Central memory CD4-positive, alpha-beta T cell (primary cell): ENCODE results near the gene YTHDC2.
A peak's percentile ranks its signal among the peaks of the same experiment; 100 is the strongest.

Experiments used
- DNase-seq: peaks from one replicate; pipeline ENCODE4 v3.0.0; 2022
- total RNA-seq, 3 experiments: gene quantifications; one replicate each; lab custom pipeline; 2026; lab: John Stamatoyannopoulos, UW

Gene YTHDC2
- 64.6 to 168 (median 82.2) reads per million in 3 experiments for total RNA-seq

GRCh38 chr5:113513384-113514288, at the start of gene YTHDC2:
Gene YTHDC2, plus strand, starts transcription at chr5:113513694. Its CDS starts 202 bp downstream, at chr5:113513896.
- DNase-seq, result peak; percentile 84

GRCh38 chr5:113474100-113474728, 39.3 kb upstream of the YTHDC2 start:
- no peak for DNase-seq

DNA sequence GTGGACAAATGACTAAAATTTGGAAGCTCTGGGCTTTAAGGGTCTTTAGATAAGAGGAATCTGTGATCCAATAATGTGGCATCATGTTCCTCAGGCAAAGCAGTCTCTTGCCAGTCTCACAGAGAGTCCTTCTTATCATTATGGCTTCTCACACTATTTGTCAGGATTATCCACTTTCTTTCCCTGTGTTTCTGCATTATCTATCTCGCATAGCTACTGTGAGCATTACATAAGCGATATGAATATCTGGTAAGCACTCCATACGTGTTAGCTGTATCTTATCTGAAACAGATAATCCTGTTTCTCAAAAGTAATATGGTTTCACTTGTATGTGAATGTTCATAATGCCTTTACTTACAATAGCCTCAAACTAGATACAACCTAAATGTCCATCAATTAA, 34.8 kb upstream of the YTHDC2 start:
- no peak for DNase-seq

DNA sequence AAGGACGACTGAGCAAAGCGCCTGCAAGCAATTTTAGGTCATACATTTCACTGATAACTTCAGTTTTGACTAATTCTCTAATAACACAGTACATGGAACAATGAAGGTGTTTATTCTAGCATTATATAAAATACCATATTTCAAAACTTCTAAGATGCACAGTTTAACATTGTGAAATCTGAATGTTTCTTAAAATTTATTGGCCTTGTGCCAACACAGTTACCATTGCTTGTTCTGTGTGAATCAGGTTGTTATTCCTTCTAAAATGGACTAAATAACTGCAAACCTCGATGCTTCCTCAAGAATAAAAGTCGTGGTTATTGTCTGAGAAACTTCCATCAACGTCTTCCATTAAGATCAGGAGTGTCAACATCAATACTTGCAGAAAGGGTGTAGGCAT, 33.3 kb upstream of the YTHDC2 start:
- DNase-seq, result no peak

- DNase-seq, result no peak
Observed at GRCh38 chr5:113487416-113487780, 26.1 kb upstream of the YTHDC2 start.

DNA sequence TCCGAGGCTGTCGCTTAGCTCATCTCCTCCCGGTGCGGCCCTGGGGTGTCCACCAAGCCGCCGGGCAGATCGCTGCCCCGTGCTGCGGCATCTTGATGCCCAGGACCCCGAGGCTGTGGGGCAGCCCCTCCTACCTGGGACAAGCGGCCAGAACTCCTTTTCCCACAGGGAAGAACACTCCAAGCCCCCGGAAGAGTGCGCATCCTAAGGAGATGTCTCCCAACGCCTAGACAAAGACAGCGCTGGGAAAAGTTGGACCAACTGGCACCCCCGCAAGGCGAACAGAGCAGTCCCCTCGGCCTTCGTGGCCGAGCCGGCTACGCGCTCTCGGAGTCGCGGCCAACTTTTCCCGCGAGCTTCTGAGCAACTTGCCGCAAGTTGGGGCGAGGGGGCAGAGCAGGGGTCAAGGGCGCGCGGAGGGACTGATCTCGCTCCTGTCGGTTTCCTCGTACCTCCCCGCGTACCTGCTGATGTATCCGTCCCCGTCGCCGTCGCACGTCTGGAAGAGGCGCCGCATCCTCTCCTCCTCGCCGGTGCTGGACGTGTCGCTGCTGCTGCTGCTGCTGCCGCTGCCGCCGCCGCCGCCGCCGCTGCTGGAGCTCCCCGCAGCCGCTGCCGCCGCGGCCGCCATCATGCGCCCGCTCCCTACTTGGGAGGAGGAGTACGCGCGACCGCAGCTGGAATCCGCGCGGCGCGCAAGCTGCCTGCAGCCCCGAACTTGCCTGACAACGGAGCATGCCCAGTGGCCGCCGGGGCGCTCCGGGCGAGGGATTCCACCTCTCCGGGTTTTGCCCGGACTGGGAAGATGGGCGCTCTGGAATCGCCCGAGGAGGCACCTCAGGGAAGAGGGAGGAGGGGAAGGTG, 25.5 kb upstream of the YTHDC2 start, which contains the start of gene MCC:
Gene MCC, minus strand, starts transcription at position 673 of the 864 bp plus-strand sequence.
- DNase-seq, result peak; percentile 19

- DNase-seq, result no peak
Observed at GRCh38 chr5:113488645-113489184, 24.8 kb upstream of the YTHDC2 start.

- peak; percentile 32 for DNase-seq
Observed at GRCh38 chr5:113489299-113489698, 24.2 kb upstream of the YTHDC2 start.

- DNase-seq, result no peak
Observed at GRCh38 chr5:113490317-113490716, 23.2 kb upstream of the YTHDC2 start.

GRCh38 chr5:113491022-113491421, 22.5 kb upstream of the YTHDC2 start:
- DNase-seq, result no peak

DNA sequence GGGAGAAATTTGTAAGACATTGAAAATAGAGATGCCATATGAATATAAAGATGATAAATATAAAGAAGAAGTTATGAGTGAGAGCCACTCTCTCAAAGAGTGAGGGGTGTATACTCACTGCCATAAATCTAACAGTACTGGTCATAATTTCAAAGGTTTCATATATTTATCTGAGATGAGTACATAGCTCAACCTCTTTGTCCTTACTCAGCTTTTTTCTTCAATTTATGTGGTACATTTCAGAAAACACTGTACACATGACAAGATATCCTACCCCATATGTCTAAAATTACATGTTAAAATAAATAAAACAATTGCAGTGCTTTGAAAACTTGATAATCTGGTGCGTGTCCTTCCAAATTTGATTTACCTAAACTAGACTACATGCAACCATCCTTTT, 20.0 kb upstream of the YTHDC2 start:
- DNase-seq, result no peak

- no peak for DNase-seq
Observed at GRCh38 chr5:113495422-113495841, 18.1 kb upstream of the YTHDC2 start.

GRCh38 chr5:113502073-113502472, 11.4 kb upstream of the YTHDC2 start:
- DNase-seq, result no peak

DNA sequence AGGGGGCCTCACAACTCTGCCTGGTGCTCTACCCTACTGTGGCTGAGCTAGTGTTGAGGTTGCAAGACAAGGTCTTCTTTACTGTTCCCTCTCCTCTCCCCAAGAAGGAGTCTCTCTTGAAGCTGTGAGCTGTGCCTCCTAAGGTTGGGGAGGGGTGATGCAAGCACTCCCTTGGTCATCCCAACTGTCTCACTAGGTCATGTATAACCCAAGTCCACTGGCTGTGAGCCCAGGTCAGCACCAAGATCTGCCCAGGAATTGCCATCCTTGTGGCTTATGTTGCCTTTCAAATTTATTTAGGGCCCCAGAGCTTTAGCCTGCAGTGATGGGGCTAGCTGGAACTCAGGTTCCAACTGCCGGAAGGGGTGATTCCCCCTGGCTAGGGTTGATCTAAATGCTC, 10.3 kb upstream of the YTHDC2 start:
- no peak for DNase-seq

DNA sequence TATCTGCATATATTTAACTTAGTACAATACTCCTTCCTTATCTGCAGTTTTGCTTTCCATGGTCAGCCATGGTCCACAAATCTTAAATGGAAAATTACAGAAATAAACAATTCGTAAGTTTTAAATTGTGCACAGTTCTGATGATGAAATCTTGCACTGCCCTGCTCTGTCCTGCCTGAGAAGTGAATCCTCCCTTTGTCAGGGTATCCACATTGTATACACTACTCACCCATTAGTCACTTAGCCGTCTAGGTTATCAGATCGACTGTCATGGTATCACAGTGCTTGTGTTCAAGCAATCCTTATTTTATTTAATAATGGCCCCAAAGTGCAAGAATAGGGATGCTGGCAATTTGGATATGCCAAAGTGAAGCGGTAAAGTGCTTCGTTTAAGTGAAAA, 8.3 kb upstream of the YTHDC2 start:
- no peak for DNase-seq

DNA sequence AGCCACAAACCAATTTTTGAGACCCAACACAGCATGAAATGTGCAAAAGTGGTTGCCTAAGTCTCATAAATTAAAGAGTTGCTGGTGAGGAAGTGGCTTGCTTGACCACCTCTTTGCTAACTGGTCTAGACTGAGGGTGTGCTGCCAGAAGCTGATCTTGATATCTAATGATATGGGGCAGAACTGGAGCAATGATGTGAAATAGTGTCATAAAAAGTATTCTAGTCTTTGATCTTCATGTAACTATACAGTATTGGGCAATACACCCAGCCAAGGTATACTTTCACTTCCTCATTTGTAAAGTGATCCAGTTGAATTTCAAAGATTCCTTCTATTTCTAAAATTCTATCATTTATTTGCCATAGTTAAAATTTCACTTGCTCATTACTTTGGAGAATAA, 5.9 kb upstream of the YTHDC2 start:
- DNase-seq, result no peak

- DNase-seq, result no peak
Observed at GRCh38 chr5:113508756-113509155, 4.7 kb upstream of the YTHDC2 start.

DNA sequence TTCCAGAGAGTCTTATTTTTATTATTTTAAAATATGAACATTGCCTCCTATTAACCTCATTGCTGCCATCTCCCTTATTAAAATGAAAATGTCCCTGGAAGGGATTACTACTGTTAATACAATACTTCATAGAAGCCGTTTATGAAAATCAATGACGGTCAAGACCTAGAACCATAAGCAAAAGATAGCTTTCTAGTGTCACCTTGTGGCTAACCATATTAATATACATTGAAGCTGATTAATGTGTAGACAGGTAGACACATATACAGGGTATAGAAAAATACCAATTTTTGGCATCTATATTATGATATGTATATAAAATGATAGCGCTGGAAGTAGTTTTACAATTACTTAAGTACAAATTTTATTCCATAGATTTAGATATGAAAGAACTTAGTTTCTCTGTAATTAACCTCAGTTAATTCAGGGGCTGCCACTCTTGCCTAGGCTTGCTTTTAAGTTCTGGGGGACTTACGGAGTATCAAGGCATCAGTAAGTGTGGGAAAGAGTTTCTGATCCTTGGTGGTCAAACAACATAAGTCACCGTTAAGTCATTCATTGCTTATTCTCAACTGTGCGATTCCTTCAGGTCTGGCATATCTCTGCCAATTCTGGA, 2.5 kb upstream of the YTHDC2 start:
- DNase-seq, result peak; percentile 28

GRCh38 chr5:113512341-113512740, 1.2 kb upstream of the YTHDC2 start:
- no peak for DNase-seq

DNA sequence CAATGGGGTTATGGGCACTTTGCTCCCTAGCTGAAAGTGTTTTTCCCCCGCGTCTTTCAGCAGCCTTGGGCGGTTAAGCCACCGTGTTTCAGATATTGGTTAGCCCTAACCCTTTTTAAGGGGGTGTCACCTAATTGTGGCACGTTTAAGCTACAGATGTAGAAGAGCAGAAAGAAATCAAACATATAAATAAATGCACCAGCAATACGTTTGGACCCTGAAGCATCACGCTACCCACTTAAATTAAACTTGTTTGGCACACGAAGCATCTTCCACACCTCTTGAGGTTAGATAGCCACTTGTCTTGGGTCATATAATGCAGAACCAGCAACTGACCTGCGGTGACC, 768 bp downstream of the YTHDC2 start:
- DNase-seq, result no peak

- no peak for DNase-seq
Observed at GRCh38 chr5:113518884-113519283, 5.4 kb downstream of the YTHDC2 start.

- no peak for DNase-seq
Observed at GRCh38 chr5:113519412-113519811, 5.9 kb downstream of the YTHDC2 start.
